ENCODE data around the gene EFCAB12.

The EFCAB12 gene

DNA sequence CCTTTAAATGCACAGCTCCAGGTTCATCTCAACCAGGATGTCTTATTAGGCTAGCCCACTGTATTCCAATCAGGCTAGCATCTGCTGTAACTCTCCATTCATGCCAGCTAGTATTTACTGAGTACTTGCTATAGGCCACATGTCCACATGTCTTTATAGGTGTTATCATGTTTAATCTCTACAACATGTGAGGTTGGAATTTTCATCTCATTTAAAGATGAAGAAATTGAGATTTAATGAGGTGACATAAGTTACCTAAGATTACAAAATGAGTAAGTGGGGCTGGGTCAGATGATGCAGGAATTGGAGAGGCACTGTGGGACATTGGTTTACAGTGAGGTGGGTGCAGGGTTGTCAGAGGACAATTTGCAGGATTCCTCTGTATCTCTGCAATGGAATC lies 14.5 kb upstream of the EFCAB12 start:
- no peak for DNase-seq

- no peak for DNase-seq
These were observed 14.1 kb upstream of the EFCAB12 start for GRCh38 chr3:129442486-129442885.

DNA sequence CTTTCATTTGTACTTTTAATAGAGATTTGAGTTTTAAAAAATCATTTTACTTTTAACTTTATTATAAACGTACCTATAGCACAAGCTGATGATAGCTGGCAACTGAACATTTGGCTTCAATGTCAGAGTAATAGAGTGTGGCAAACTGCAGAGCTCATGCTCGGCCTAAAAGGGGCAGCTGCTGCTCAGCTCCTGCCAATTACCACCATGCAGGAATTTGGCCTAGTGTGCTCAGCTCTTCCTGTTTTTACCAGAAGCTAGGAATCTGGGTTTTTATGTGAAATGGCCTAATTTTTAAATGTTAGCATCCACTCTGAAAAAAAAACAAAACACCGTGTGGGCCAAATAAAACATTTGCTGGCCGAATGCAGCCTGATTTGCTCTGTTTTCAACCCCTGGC lies 13.3 kb upstream of the EFCAB12 start:
- no peak for DNase-seq

DNA sequence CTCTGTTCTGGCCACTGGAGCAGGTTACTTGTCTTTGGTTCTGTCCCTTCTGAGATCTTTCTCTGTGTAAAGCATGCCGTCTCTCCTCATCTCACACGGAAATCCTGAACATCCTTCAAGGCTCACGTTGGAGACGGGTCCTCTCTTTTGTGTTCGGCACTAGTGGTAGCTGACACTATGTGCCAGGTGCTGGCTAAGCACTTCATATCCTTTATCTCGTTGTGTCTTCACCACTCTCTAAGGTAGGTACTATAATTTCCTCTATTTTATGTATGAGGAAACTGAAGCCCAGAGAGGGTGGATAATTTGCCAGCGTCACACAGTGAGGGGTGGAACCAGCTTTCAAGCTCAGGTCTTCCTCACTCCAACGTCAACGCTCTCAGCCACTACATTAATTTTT lies 12.8 kb upstream of the EFCAB12 start:
- DNase-seq = peak; percentile 21

- no peak for DNase-seq
These were observed 12.3 kb upstream of the EFCAB12 start for GRCh38 chr3:129440618-129441190.

- peak; percentile 99 for DNase-seq
These were observed 11.6 kb upstream of the EFCAB12 start, which contains the start of the genes IFT122 and MBD4 for GRCh38 chr3:129439817-129440617. Gene IFT122 (plus strand): TSS chr3:129440224. CDS start chr3:129440331, 107 bp downstream. Gene MBD4 (minus strand): TSS chr3:129439948. CDS start chr3:129439833, 115 bp downstream.

DNA sequence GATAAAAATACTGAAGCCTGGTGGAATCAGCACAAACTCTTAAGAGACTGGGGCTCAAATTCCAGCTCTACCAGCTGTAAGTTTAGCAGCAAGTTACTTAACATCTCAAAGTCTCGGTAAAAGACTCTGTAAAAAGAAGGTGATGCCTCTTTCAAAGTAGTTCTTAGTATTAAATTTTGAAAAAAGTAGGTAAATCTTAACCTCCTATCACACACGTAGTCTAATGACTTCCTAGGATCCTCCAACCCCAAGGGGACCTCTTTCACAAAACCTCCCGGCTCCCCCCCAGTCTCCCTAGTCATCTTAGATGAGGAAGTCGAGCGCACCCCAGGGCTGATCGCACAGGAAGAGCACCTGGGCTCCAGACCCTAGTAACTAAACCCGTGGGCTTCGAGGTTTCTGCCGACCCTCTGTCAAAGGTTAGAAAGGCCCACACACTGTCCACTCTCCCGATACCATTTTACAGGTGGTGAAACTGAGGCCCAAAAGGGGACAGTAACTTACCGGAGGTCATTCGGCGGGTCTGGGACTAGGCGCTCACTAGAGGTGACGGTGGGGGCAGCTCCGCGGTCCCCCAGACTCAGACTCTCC lies 10.9 kb upstream of the EFCAB12 start:
- peak; percentile 66 for DNase-seq

GRCh38 chr3:129435367-129435766 lies 6.9 kb upstream of the EFCAB12 start:
- no peak for DNase-seq

- no peak for DNase-seq
These were observed 5.7 kb upstream of the EFCAB12 start for GRCh38 chr3:129434140-129434539.

GRCh38 chr3:129433565-129433964 lies 5.1 kb upstream of the EFCAB12 start:
- no peak for DNase-seq

DNA sequence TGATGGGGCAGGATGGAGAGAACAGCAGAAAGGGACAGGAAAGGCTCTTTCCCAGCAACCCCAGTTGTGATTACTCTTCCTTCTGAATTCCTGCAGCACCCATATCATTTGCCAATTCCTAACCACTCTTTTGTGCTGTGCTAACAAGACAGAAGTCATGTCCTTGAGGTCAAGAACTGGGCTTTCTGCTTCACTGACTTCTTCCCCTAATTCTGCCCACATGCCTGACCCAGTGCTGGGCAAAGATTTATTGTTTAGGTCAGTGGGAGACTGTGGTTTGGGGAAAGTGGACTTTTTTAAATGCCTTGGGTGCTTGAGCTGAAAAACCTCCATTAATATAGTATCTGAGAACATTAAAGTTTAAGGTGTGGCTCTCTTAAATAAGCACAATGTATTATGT lies 4.2 kb upstream of the EFCAB12 start:
- DNase-seq = no peak

- no peak for DNase-seq
These were observed 3.6 kb upstream of the EFCAB12 start for GRCh38 chr3:129432036-129432435.

DNA sequence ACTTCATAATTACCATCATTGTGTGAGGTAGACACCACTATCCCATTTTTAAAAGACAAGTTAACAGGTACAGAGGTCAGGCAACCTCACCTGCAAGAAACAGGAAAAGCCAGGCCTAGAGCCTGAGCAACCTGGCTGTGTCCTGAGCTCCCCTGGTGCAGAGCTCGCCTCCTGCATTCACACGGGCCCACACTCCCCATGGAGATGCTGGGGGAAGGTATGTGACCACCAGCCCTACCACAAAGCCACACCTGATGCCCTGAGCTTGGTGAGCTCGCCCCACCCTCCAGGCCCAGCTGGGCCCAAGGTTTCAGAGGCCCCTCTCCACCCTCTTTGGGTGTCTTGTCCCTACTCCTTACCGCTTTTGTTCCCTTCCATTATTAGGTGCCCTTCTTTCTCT lies 1.2 kb upstream of the EFCAB12 start:
- DNase-seq = no peak

DNA sequence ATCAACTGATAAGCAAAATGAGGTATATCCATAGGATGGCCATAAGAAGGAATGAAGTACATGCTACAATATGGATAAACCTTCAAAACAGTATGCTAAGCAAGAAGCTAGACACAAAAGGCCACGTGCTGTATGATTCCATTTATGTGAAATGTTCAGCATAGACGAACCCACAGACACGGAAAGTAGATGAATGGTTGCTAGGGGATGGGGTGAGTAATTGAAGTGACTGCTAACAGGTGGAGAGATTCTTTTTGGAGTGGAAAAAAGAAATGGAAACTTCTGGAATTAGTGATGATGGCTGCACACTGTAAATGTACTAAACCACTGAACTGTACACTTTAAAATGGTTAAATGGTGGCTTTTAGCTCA lies 630 bp upstream of the EFCAB12 start:
- DNase-seq = no peak

- DNase-seq = no peak
These were observed 445 bp downstream of the EFCAB12 start for GRCh38 chr3:129428007-129428375.

GRCh38 chr3:129425619-129426018 lies 2.8 kb downstream of the EFCAB12 start:
- DNase-seq = no peak

- DNase-seq = no peak
These were observed 3.2 kb downstream of the EFCAB12 start for GRCh38 chr3:129425213-129425612.

DNA sequence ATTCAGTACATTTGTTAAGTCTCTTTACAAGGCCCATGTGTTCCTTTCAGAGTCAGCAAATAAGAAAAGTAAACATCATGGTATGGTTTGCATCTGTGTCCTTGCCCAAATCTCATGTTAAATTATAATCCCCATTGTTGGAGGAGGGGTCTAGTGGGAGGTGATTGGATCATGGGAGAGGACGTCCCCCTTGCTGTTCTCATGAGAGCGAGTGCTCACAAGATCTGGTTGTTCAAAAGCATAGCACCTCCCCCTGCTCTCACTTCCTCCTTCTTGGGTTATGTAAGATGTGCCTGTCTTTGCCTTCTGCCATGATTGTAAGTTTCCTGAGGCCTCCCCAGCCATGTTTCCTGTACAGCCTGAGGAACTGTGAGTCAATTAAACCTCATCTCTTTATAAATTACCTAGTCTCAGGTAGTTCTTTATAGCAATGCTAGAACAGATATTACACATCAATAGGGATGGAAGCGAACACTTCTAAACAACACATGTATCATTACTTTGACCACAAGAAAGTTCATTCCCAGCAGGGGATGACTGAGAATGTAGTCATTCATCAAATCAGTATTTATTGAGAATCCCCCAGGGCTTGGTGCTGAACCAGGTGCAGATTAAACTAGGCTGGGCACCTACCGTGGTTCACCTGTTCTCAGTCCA lies 4.1 kb downstream of the EFCAB12 start:
- no peak for DNase-seq

- DNase-seq = no peak
These were observed 5.5 kb downstream of the EFCAB12 start for GRCh38 chr3:129422897-129423296.

GRCh38 chr3:129421988-129422745 lies 6.3 kb downstream of the EFCAB12 start:
- no peak for DNase-seq

GRCh38 chr3:129421236-129421883 lies 7.1 kb downstream of the EFCAB12 start:
- DNase-seq = no peak

DNA sequence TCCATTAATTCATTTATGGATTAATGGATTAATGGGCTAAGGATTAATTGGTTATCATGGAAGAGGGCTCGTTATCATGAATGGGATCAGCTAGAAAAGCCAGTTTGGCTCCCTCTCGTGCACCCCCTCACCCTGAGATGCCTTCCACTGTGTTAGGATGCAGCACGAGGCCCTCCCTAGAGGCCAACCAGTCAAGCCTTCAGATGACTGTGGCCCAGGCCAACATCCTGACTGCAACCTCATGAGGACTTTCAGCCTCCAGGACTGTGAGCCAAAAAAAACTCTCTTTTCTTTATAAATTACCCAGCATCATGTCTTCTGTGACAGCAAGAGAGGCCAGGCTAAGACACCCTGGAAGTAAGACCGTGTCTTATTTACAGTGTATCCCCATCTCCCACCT lies 9.0 kb downstream of the EFCAB12 start:
- no peak for DNase-seq

Data from stimulated activated CD4-positive, alpha-beta T cell treated with anti-CD3 and anti-CD28 coated beads, Interleukin-15, amount 100 ng/mL, for 24 hours (primary cell).